Liver (tissue), 9 donors: ENCODE data around the gene NFIB. TPM values are rescaled to one million over a fixed set of nuclear protein-coding genes. Genes with fewer than 3 reads are reported as not detected.

Source experiments
- DNase-seq: peaks from one replicate; pipeline ENCODE4 v3.0.0-alpha.2; 2017; ENCODE audit warnings: low spot score
- H3K27ac ChIP-seq, 2 donors: one replicate each; pipeline ENCODE4 v1.7.0; 2013; ENCODE audit warnings: inconsistent platforms in 2 of 2, low read length in 2 of 2, control low read depth in 1 of 2, low read depth in 1 of 2, mild to moderate bottlenecking in 1 of 2
- H3K27me3 ChIP-seq, 4 donors: one replicate each; pipeline versions ENCODE4 v1.6.1 to v1.7.0; 2013; ENCODE audit warnings: low read length in 3 of 4, inconsistent platforms in 1 of 4, mild to moderate bottlenecking in 1 of 4, moderate library complexity in 1 of 4; ENCODE audit not compliant: control insufficient read depth in 4 of 4, insufficient read depth in 4 of 4
- H3K36me3 ChIP-seq, 4 donors: one replicate each; pipeline versions ENCODE4 v1.6.1 to v1.7.0; 2013; ENCODE audit warnings: low read length in 3 of 4, mild to moderate bottlenecking in 3 of 4, low read depth in 1 of 4, moderate library complexity in 1 of 4; ENCODE audit not compliant: control insufficient read depth in 4 of 4, insufficient read depth in 3 of 4
- H3K4me1 ChIP-seq, 4 donors: one replicate each; pipeline versions ENCODE4 v1.6.1 to v1.7.0; 2013; ENCODE audit warnings: low read length in 3 of 4, mild to moderate bottlenecking in 3 of 4, moderate library complexity in 1 of 4; ENCODE audit not compliant: control insufficient read depth in 4 of 4, insufficient read depth in 4 of 4
- H3K4me3 ChIP-seq, 3 donors: one replicate each; pipeline versions ENCODE4 v1.6.1 to v1.7.0; 2013; ENCODE audit warnings: low read length in 3 of 3, control low read depth in 1 of 3, low read depth in 1 of 3, mild to moderate bottlenecking in 1 of 3
- H3K9ac ChIP-seq, 2 donors: one replicate each; pipeline ENCODE4 v1.7.0; 2013; ENCODE audit warnings: low read length in 2 of 2, mild to moderate bottlenecking in 2 of 2, moderate library complexity in 2 of 2, control low read depth in 1 of 2, low read depth in 1 of 2
- H3K9me3 ChIP-seq, 4 donors: one replicate each; pipeline versions ENCODE4 v1.6.1 to v1.7.0; 2013; ENCODE audit warnings: low read length in 3 of 4; ENCODE audit not compliant: control insufficient read depth in 4 of 4
- ATF3 ChIP-seq: IDR thresholded peaks from 2 replicates; pipeline ENCODE4 v1.6.1; 2016; ENCODE audit warnings: antibody characterized with exemption
- CTCF ChIP-seq: fragments of 150-350 bp; IDR thresholded peaks from 2 replicates; pipeline ENCODE4 v1.5.1; 2017; ENCODE audit warnings: improper control_type of control experiment, low read depth, low read length; ENCODE audit not compliant: missing input control
- EGR1 ChIP-seq, 2 donors: IDR thresholded peaks; 2 replicates each; pipeline ENCODE4 v1.6.1; 2016 to 2018; ENCODE audit warnings: antibody characterized with exemption in 2 of 2, low read depth in 2 of 2
- FOXA1 ChIP-seq: IDR thresholded peaks from 2 replicates; pipeline ENCODE4 v1.6.1; 2016; ENCODE audit warnings: antibody characterized with exemption
- FOXA2 ChIP-seq: IDR thresholded peaks from 2 replicates; pipeline ENCODE4 v1.6.1; 2016; ENCODE audit warnings: antibody characterized with exemption
- HNF4A ChIP-seq, 2 donors: conservative IDR thresholded peaks; 2 replicates each; pipeline ENCODE4 v1.6.1; 2016; ENCODE audit warnings: antibody characterized with exemption in 2 of 2, mild to moderate bottlenecking in 2 of 2
- HNF4G ChIP-seq: IDR thresholded peaks from 2 replicates; pipeline ENCODE4 v1.6.1; 2016; ENCODE audit warnings: antibody characterized with exemption
- NR2F2 ChIP-seq: IDR thresholded peaks from 2 replicates; pipeline ENCODE4 v1.6.1; 2016; ENCODE audit warnings: antibody characterized with exemption
- RAD21 ChIP-seq, 2 donors: IDR thresholded peaks; 2 replicates each; pipeline ENCODE4 v1.6.1; 2016; ENCODE audit warnings: antibody characterized with exemption in 2 of 2, mild to moderate bottlenecking in 2 of 2
- REST ChIP-seq: IDR thresholded peaks from 2 replicates; pipeline ENCODE4 v1.6.1; 2016; ENCODE audit warnings: antibody characterized with exemption, mild to moderate bottlenecking
- SP1 ChIP-seq: IDR thresholded peaks from 2 replicates; pipeline ENCODE4 v1.6.1; 2018; ENCODE audit warnings: antibody characterized with exemption, mild to moderate bottlenecking
- TAF1 ChIP-seq: conservative IDR thresholded peaks from 2 replicates; pipeline ENCODE4 v1.6.1; 2016; ENCODE audit warnings: antibody characterized with exemption, mild to moderate bottlenecking
- YY1 ChIP-seq: IDR thresholded peaks from 2 replicates; pipeline ENCODE4 v1.6.1; 2016; ENCODE audit warnings: antibody characterized with exemption, mild to moderate bottlenecking
- ZBTB33 ChIP-seq: IDR thresholded peaks from 2 replicates; pipeline ENCODE4 v1.6.1; 2016; ENCODE audit warnings: antibody characterized with exemption
- WGBS: extraction: QIAGEN DNeasy Blood & Tissue Kit; methylation state at CpG from one replicate; pipeline ENCODE4 v1.1.7; 2013; 5-methylcytosine and 5-hydroxymethylcytosine counted together
- polyA plus RNA-seq, 2 donors: library from polyadenylated mRNA; stranded (reverse) in 1 of 2; unstranded in 1 of 2; fragments of 200-250 nt in 1 of 2; fragments of >200 nt in 1 of 2; fragmentation: Nextera tagmentation in 1 of 2; extraction: Ambion mirVana in 1 of 2; gene quantifications; one replicate each; pipeline versions ENCODE4 v1.2.1 to v1.2.3, GENCODE V29; 2013 to 2015
- total RNA-seq, 2 donors: library from RNA; depleted of rRNA; stranded (reverse); fragments of >200 nt; gene quantifications; one replicate each; pipeline ENCODE4 v1.2.3, GENCODE V29; 2014
- donor health status: healthy.
- donor health status: healthy.
- donor health status: healthy.
- donor health status: healthy.
- donor health status: healthy.

Gene NFIB
- total and polyA plus RNA-seq, 4 donors, result 3.2 to 23.2 (median 8.0) TPM

GRCh38 chr9:14189578-14189977 lies 124.4 kb downstream of the NFIB start:
- Histone ChIP-seq H3K9ac (no peak overlapping the region), H3K36me3 (no peaks in the 10 kb centered on the region), H3K9me3 (no peaks in the 10 kb centered on the region), H3K4me1 (peaks cover 0 to 9% (median 4%) of the 10 kb centered on the region in 4 donors), H3K4me3 (no peak overlapping the region), H3K27ac (no peak overlapping the region), H3K27me3 (no peaks in the 10 kb centered on the region)
- DNase-seq, result no peak
- WGBS, result 84% methylated on average over 1 of the region's 1 CpG
- TF ChIP-seq ZBTB33, result no peak
- no peak for TF ChIP-seq SP1
- no peak for TF ChIP-seq YY1
- TF ChIP-seq HNF4A (conservative IDR thresholded peaks at IDR 0.05), result no peak
- no peak for TF ChIP-seq FOXA2
- TF ChIP-seq HNF4G, result no peak
- no peak for TF ChIP-seq FOXA1
- TF ChIP-seq CTCF, result no peak
- no peak for TF ChIP-seq RAD21 (IDR thresholded peaks at IDR 0.05)
- no peak for TF ChIP-seq REST
- no peak for TF ChIP-seq EGR1 (IDR thresholded peaks at IDR 0.05; ENCODE audit: low read depth in 2 of 2)

GRCh38 chr9:14189146-14189545 lies 124.8 kb downstream of the NFIB start:
- no peaks in the 10 kb centered on the region for H3K27me3 ChIP-seq
- H3K9me3 ChIP-seq, result no peaks in the 10 kb centered on the region
- WGBS, result 91% methylated on average over 4 of the region's 4 CpGs
- H3K4me1 ChIP-seq, result peaks cover 0 to 9% (median 4%) of the 10 kb centered on the region in 4 donors
- H3K36me3 ChIP-seq, result no peaks in the 10 kb centered on the region
- no peak overlapping the region for H3K9ac ChIP-seq
- no peak for DNase-seq
- no peak overlapping the region for H3K4me3 ChIP-seq
- no peak overlapping the region for H3K27ac ChIP-seq
- TF ChIP-seq TAF1 (no peak), HNF4A (conservative IDR thresholded peaks at IDR 0.05) (no peak), RAD21 (IDR thresholded peaks at IDR 0.05) (no peak), NR2F2 (no peak), ATF3 (no peak), EGR1 (IDR thresholded peaks at IDR 0.05; ENCODE audit: low read depth in 2 of 2) (no peak), ZBTB33 (no peak)
